NK-92 treated with Interleukin-12 subunit alpha and Interleukin-12 subunit beta, amount 100 ng/mL, for 24 hours (cell line): Measurements from ENCODE around the gene ZBTB12.
"Not testable (repeated sequence)": the region's sequence is repeated elsewhere in the genome, so short reads cannot be mapped to it uniquely, and the experiment has no call there.

Experiments
- DNase-seq: peaks from one replicate; lab custom pipeline; 2025; lab: John Stamatoyannopoulos, UW

ZBTB12 gene

GRCh38 chr6:31920811-31921210, 18.9 kb upstream of the ZBTB12 start:
- DNase-seq: no peak

GRCh38 chr6:31919624-31920303, 17.9 kb upstream of the ZBTB12 start:
- DNase-seq: no peak

- no peak for DNase-seq
Measured at GRCh38 chr6:31918069-31918720, 16.3 kb upstream of the ZBTB12 start.

- DNase-seq: no peak
Measured at GRCh38 chr6:31915756-31916155, 13.9 kb upstream of the ZBTB12 start.

GRCh38 chr6:31915351-31915750, 13.5 kb upstream of the ZBTB12 start:
- no peak for DNase-seq

- no peak for DNase-seq
Measured at GRCh38 chr6:31911826-31912585, 10.1 kb upstream of the ZBTB12 start.

GRCh38 chr6:31909298-31909697, 7.4 kb upstream of the ZBTB12 start:
- not testable (repeated sequence) for DNase-seq

GRCh38 chr6:31908791-31909190, 6.9 kb upstream of the ZBTB12 start:
- no peak for DNase-seq

GRCh38 chr6:31908255-31908654, 6.4 kb upstream of the ZBTB12 start:
- DNase-seq: not testable (repeated sequence)

GRCh38 chr6:31907158-31907813, 5.4 kb upstream of the ZBTB12 start:
- peak; percentile 59 for DNase-seq

GRCh38 chr6:31906727-31907126, 4.8 kb upstream of the ZBTB12 start:
- DNase-seq: not testable (repeated sequence)

GRCh38 chr6:31906122-31906521, 4.2 kb upstream of the ZBTB12 start:
- DNase-seq: no peak

GRCh38 chr6:31905041-31905440, 3.2 kb upstream of the ZBTB12 start:
- no peak for DNase-seq

- no peak for DNase-seq
Measured at GRCh38 chr6:31903957-31904356, 2.1 kb upstream of the ZBTB12 start.

GRCh38 chr6:31901415-31901952, 402 bp downstream of the ZBTB12 start:
- peak; percentile 63 for DNase-seq

- DNase-seq: no peak
Measured at GRCh38 chr6:31900917-31901414, 920 bp downstream of the ZBTB12 start.

- no peak for DNase-seq
Measured at GRCh38 chr6:31899882-31900722, 1.8 kb downstream of the ZBTB12 start.

GRCh38 chr6:31899215-31899614, 2.7 kb downstream of the ZBTB12 start:
- DNase-seq: no peak

- DNase-seq: no peak
Measured at GRCh38 chr6:31898383-31899011, 3.4 kb downstream of the ZBTB12 start.

- peak; percentile 73 for DNase-seq
Measured at GRCh38 chr6:31897612-31898382, 4.1 kb downstream of the ZBTB12 start, which contains the start of gene EHMT2. TSS of gene EHMT2 (minus strand) at chr6:31897698. CDS start at chr6:31897677, 21 bp downstream.
